Smooth muscle cell of trachea (primary cell): ENCODE data around the gene RTF1. TPM values are rescaled to one million over a fixed set of nuclear protein-coding genes. Genes with fewer than 3 reads are reported as not detected.

Experiments
- total RNA-seq: library from RNA; depleted of rRNA; stranded (reverse); fragments of >200 nt; gene quantifications from 2 replicates; pipeline ENCODE4 v1.2.1, GENCODE V29; 2014

RTF1 gene
- 21.8 and 36.9 TPM in 2 replicates for total RNA-seq

DNA sequence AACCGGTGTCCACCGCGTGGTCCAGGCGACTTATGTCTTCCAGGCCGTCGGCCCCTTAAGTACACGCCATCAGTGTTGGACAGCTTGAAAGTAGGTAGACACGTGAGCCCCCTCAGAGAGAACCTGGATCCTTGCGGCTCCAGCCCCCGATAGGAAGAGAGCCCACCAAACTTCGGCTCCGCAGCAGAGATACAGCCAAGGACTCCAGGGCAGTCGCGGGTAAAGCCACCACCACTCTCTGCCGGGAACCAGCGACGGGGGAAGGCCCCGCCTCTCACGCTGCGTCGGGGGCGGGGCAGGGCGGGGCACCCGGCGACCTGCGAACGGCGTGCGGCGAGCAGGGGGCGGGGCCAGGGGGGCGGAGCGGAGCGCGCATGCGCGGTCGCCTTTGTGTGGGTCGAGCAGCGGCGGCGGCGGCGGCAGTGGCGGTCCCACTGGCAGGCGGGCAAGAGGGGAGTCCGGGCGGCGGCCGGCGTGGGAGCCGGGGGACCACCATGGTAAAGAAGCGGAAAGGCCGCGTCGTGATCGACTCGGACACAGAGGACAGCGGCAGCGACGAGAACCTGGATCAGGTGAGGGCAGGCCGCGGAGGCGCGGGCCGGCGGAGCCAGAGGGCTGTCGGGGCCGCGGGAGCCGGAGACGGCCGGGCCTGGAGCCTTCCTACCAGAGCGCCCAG lies at the start of gene RTF1:
RTF1 (plus strand) TSS at position 354 of the 676 bp plus-strand sequence; CDS start at position 375, 21 bp downstream.

DNA sequence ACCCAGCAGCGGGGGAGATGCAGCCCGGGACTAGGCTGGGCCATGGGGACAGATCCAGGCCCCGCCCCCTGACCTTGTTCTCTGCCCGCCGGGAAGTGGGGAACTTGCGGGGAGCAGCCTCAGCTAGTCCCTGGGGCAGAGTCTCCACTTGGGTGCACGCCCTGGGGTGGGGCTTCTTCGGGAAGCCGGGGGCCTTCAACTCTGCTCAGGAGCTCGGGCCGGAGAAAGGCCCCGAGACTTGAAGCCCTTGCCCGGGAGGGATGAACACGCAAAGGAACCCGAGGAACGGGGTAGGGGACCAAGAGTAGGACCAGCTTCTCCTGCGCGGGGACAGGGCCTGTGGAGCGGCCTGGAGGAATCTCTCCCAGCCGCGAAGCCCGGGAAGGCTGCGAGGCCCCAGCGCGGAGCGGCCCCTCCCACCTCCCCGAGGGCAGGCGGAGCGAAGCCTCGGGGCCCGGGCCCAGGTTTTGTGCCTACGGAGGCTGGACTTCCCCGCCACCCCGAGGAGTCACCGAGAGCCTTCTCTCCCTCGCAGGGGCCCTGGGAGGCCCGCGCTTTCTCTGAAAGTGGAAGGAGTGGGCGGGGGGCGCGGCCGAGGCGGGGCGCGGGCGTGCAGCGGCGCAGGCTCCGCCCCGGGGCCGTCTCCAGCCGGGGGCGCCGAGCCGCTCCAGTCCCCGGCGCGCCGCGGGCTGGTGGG lies 76.5 kb downstream of the RTF1 start, which contains the start of gene ITPKA:
ITPKA (plus strand) TSS at position 670 of the 697 bp plus-strand sequence. CDS start 54 bp downstream, outside the sequence.

DNA sequence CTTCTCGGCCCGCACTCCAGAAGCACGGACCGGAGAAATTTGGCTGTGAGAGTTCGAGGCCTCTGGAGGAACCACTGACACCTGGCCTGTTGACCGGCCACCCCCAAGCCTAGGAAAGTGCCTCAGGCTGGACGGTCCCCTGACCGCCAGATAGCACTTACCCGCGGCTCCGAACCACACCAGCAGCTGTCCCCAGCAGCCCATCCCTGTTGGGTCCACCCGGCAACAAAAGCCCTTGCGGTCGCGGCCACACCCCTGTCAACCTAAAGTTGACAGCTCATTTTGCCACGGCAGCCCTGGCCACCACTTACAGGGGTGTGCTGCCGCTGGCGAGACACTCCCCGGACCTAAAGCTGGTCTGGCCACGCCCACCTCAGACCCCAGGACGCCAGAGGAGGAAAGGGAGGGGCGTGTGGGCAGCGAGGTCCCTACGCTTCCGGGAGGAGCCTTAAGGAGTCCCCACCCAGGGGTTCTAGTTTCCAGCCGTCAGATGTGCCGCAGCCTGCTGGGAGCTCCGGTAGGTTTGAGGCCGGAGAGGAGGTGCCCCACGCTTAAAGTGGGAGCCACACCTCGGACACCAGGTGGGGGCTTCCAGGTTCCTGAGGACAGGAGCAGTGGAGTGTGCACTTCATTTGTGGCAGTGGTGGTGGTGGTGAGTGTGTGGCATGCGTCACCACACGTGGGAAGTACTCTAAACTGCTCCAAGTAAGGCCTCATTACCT lies 96.8 kb downstream of the RTF1 start, which contains the start of gene LTK:
LTK (minus strand) TSS at position 322 of the 722 bp plus-strand sequence; CDS start at position 204, 118 bp downstream.

Other genes starting within 250 kb of the RTF1 start
- under 0.01 TPM in 1 of 2 replicates, not detected in the other for gene EXD1, start 186.3 kb upstream of the RTF1 start, total RNA-seq
- gene CHP1, start 185.8 kb upstream of the RTF1 start, total RNA-seq, result 83.0 and 115 TPM in 2 replicates
- 1.5 and 10.0 TPM in 2 replicates for gene OIP5, start 84.5 kb upstream of the RTF1 start, total RNA-seq
- gene NUSAP1, start 84.2 kb upstream of the RTF1 start, total RNA-seq, result 9.1 and 107 TPM in 2 replicates
- gene NDUFAF1, start 14.6 kb upstream of the RTF1 start, total RNA-seq, result 20.7 and 46.1 TPM in 2 replicates
- gene ITPKA, start 76.8 kb downstream of the RTF1 start, total RNA-seq, result 5.3 and 5.5 TPM in 2 replicates
- gene LTK, start 96.7 kb downstream of the RTF1 start, total RNA-seq, result 0.17 and 0.58 TPM in 2 replicates
- 29.5 and 91.3 TPM in 2 replicates for gene RPAP1, start 127.2 kb downstream of the RTF1 start, total RNA-seq
- 10.0 and 18.0 TPM in 2 replicates for gene TYRO3, start 142.1 kb downstream of the RTF1 start, total RNA-seq
- 31.6 and 40.0 TPM in 2 replicates for gene MGA, start 243.3 kb downstream of the RTF1 start, total RNA-seq